IMR-90 (cell line): ENCODE measurements around the gene FDCSP. TPM values are rescaled to one million over a fixed set of nuclear protein-coding genes. Genes with fewer than 3 reads are reported as not detected.

ENCODE experiments used
- ATAC-seq: fragments of 200-7000 bp; cut with Tn5 transposase; 2 replicates; pipeline ENCODE4 v1.9.1; 2020; ENCODE audit warnings: low read depth, mild to moderate bottlenecking, moderate library complexity
- BruUV-seq: library from RNA; stranded (reverse); fragments of 400-500 nt; replicated peaks from 2 replicates; lab custom pipeline; 2021; lab: Mats Ljungman, UMichigan
- CTCF ChIA-PET: fragments of 300-600 bp; formaldehyde crosslinking; extraction: SDS; loops from one replicate; lab custom pipeline; 2021; ENCODE audit warnings: antibody characterized with exemption; lab: Yijun Ruan, JAX
- POLR2A ChIA-PET: fragments of 300-600 bp; sonication (Branson Sonifier 250); formaldehyde crosslinking; loops from one replicate; lab custom pipeline; 2022; ENCODE audit warnings: antibody characterized with exemption; ENCODE audit not compliant: unreplicated experiment; lab: Charles Lee
- DNase-seq: peaks from one replicate; pipeline ENCODE4 v3.0.0; 2013
- H2AFZ ChIP-seq: replicated peaks from 2 replicates; pipeline ENCODE3; 2013; ENCODE audit warnings: low read length, mild to moderate bottlenecking; ENCODE audit not compliant: poor library complexity
- H2AK5ac ChIP-seq: 2 replicates; pipeline ENCODE4 v1.6.1; 2013; ENCODE audit warnings: low read depth, low read length, inconsistent platforms
- H2AK9ac ChIP-seq: replicated peaks from 2 replicates; pipeline ENCODE3; 2013; ENCODE audit warnings: mild to moderate bottlenecking, low read depth, low read length, moderate library complexity; ENCODE audit not compliant: poor library complexity
- H2BK120ac ChIP-seq: 2 replicates; pipeline ENCODE4 v1.6.1; 2013; ENCODE audit warnings: low read depth, low read length, inconsistent platforms
- H2BK15ac ChIP-seq: 3 replicates; pipeline ENCODE4 v1.6.1; 2013; ENCODE audit warnings: low read depth, low read length, inconsistent platforms
- H2BK20ac ChIP-seq: 2 replicates; pipeline ENCODE4 v1.6.1; 2013; ENCODE audit warnings: low read depth, mild to moderate bottlenecking, inconsistent platforms, low read length, moderate library complexity
- H2BK5ac ChIP-seq: 2 replicates; pipeline ENCODE4 v1.6.1; 2013; ENCODE audit warnings: mild to moderate bottlenecking, low read depth, low read length, inconsistent platforms; ENCODE audit not compliant: poor library complexity, severe bottlenecking
- H3K14ac ChIP-seq: replicated peaks from 2 replicates; pipeline ENCODE4 v1.6.1; 2013; ENCODE audit warnings: low read depth, low read length, inconsistent platforms
- H3K18ac ChIP-seq: 2 replicates; pipeline ENCODE4 v1.6.1; 2013; ENCODE audit warnings: low read depth, low read length, control low read depth
- H3K23ac ChIP-seq: 2 replicates; pipeline ENCODE4 v1.6.1; 2013; ENCODE audit warnings: low read depth, low read length, inconsistent platforms
- H3K27ac ChIP-seq: 2 replicates; pipeline ENCODE4 v1.5.1; 2013; ENCODE audit warnings: mild to moderate bottlenecking, control low read depth, low read length; ENCODE audit not compliant: insufficient read depth
- H3K27me3 ChIP-seq: 2 replicates; pipeline ENCODE4 v1.6.1; 2013; ENCODE audit warnings: low read length; ENCODE audit not compliant: control insufficient read depth, insufficient read depth
- H3K36me3 ChIP-seq: 2 replicates; pipeline ENCODE4 v1.6.1; 2013; ENCODE audit warnings: low read length, mixed read lengths; ENCODE audit not compliant: control insufficient read depth, insufficient read depth
- H3K4ac ChIP-seq: 2 replicates; pipeline ENCODE4 v1.6.1; 2013; ENCODE audit warnings: low read depth, low read length, inconsistent platforms
- H3K4me1 ChIP-seq: 2 replicates; pipeline ENCODE4 v1.6.1; 2013; ENCODE audit warnings: low read length, mixed read lengths; ENCODE audit not compliant: control insufficient read depth, insufficient read depth
- H3K4me2 ChIP-seq: 2 replicates; pipeline ENCODE4 v1.6.1; 2013; ENCODE audit warnings: low read depth, mild to moderate bottlenecking, control low read depth, low read length, moderate library complexity
- H3K4me3 ChIP-seq: 2 replicates; pipeline ENCODE4 v1.5.1; 2013; ENCODE audit warnings: low read depth, mild to moderate bottlenecking, control low read depth, low read length, moderate library complexity; ENCODE audit not compliant: insufficient read depth
- H3K56ac ChIP-seq: 2 replicates; pipeline ENCODE4 v1.6.1; 2013; ENCODE audit warnings: low read length, inconsistent platforms; ENCODE audit not compliant: insufficient read depth; ENCODE audit errors: extremely low read depth
- H3K79me1 ChIP-seq, 2 experiments: 2 replicates each; pipeline ENCODE4 v1.6.1; 2013; ENCODE audit warnings: low read length in 2 of 2, inconsistent platforms in 1 of 2, low read depth in 1 of 2
- H3K9ac ChIP-seq: 2 replicates; pipeline ENCODE4 v1.6.1; 2013; ENCODE audit warnings: low read depth, low read length, control low read depth
- H3K9me1 ChIP-seq: 2 replicates; pipeline ENCODE4 v1.6.1; 2013; ENCODE audit warnings: low read length, inconsistent platforms; ENCODE audit not compliant: insufficient read depth
- H3K9me3 ChIP-seq: 2 replicates; pipeline ENCODE4 v1.6.1; 2013; ENCODE audit warnings: low read length; ENCODE audit not compliant: control insufficient read depth, insufficient read depth
- H4K20me1 ChIP-seq: 2 replicates; pipeline ENCODE4 v1.6.1; 2013; ENCODE audit warnings: low read length, inconsistent platforms; ENCODE audit not compliant: insufficient read depth
- H4K5ac ChIP-seq: 2 replicates; pipeline ENCODE4 v1.6.1; 2013; ENCODE audit warnings: mild to moderate bottlenecking, low read depth, low read length, control low read depth
- H4K8ac ChIP-seq, 2 experiments: 2 replicates each; pipeline ENCODE4 v1.6.1; 2013; ENCODE audit warnings: low read depth in 2 of 2, low read length in 2 of 2, control low read depth in 1 of 2, inconsistent platforms in 1 of 2
- H4K91ac ChIP-seq: 2 replicates; pipeline ENCODE4 v1.6.1; 2013; ENCODE audit warnings: low read depth, low read length, inconsistent platforms; ENCODE audit not compliant: insufficient read depth
- BHLHE40 ChIP-seq: fragments of 150-350 bp; IDR thresholded peaks from 2 replicates; pipeline ENCODE4 v1.6.1; 2016; ENCODE audit warnings: mild to moderate bottlenecking, low read depth, low read length
- CEBPB ChIP-seq: IDR thresholded peaks from 2 replicates; pipeline ENCODE4 v1.6.1; 2012; ENCODE audit warnings: low read depth, low read length, improper control_type of control experiment
- CHD1 ChIP-seq: IDR thresholded peaks from 2 replicates; pipeline ENCODE4 v1.6.1; 2012; ENCODE audit warnings: low read depth, low read length, improper control_type of control experiment
- FOS ChIP-seq: fragments of 150-350 bp; IDR thresholded peaks from 2 replicates; pipeline ENCODE4 v1.6.1; 2016; ENCODE audit warnings: low read depth, low read length
- MAFK ChIP-seq: IDR thresholded peaks from 2 replicates; pipeline ENCODE4 v1.6.1; 2012; ENCODE audit warnings: low read depth, low read length, improper control_type of control experiment
- MAZ ChIP-seq: IDR thresholded peaks from 2 replicates; pipeline ENCODE4 v1.6.1; 2012; ENCODE audit warnings: low read depth, mild to moderate bottlenecking, low read length, improper control_type of control experiment, moderate library complexity, borderline replicate concordance
- MXI1 ChIP-seq: IDR thresholded peaks from 2 replicates; pipeline ENCODE4 v1.6.1; 2012; ENCODE audit warnings: low read depth, mild to moderate bottlenecking, low read length, moderate library complexity, borderline replicate concordance
- NFE2L2 ChIP-seq: fragments of 150-350 bp; IDR thresholded peaks from 2 replicates; pipeline ENCODE4 v1.6.1; 2016; ENCODE audit warnings: low read depth, mild to moderate bottlenecking, low read length
- POLR2A ChIP-seq: IDR thresholded peaks from 2 replicates; pipeline ENCODE4 v1.6.1; 2012; ENCODE audit warnings: mild to moderate bottlenecking, low read depth, low read length
- RAD21 ChIP-seq: IDR thresholded peaks from 2 replicates; pipeline ENCODE4 v1.6.1; 2012; ENCODE audit warnings: low read length, improper control_type of control experiment
- RCOR1 ChIP-seq: IDR thresholded peaks from 2 replicates; pipeline ENCODE4 v1.6.1; 2012; ENCODE audit warnings: mild to moderate bottlenecking, low read length, improper control_type of control experiment; ENCODE audit not compliant: insufficient replicate concordance
- RFX5 ChIP-seq: IDR thresholded peaks from 2 replicates; pipeline ENCODE4 v1.8.0; 2012; ENCODE audit warnings: low read depth, mild to moderate bottlenecking, low read length, moderate library complexity
- SMC3 ChIP-seq: fragments of 150-350 bp; IDR thresholded peaks from 2 replicates; pipeline ENCODE4 v1.6.1; 2016; ENCODE audit warnings: low read depth, mild to moderate bottlenecking, antibody characterized with exemption, low read length, moderate library complexity
- USF2 ChIP-seq: fragments of 150-350 bp; IDR thresholded peaks from 2 replicates; pipeline ENCODE4 v1.6.1; 2017; ENCODE audit warnings: mild to moderate bottlenecking, antibody characterized with exemption, low read length, low read depth
- WGBS, 2 experiments: methylation state at CpG; one replicate each; pipeline versions ENCODE4 v1.1.5 to v1.1.7; 2013; ENCODE audit warnings: missing lambda C conversion rate in 2 of 2; ENCODE audit not compliant: insufficient read length in 1 of 2; ENCODE audit errors: extremely low coverage in 2 of 2; 5-methylcytosine and 5-hydroxymethylcytosine counted together
- dilution Hi-C: fragments of 300-500 bp; cut with HindIII; formaldehyde crosslinking; loops from one replicate; pipeline ENCODE4 v1.14.3; 2018; ENCODE audit warnings: low sequenced_read_pairs; ENCODE audit not compliant: unreplicated experiment
- in situ Hi-C: fragments of 300-500 bp; cut with MboI; formaldehyde crosslinking; loops from 3 replicates; pipeline ENCODE4 v1.14.3; 2019; ENCODE audit warnings: low sequenced_read_pairs, inconsistent platforms, mixed read lengths
- intact Hi-C: fragments of 100-400 bp; cut with micrococcal nuclease; formaldehyde crosslinking; loops from 2 replicates; pipeline ENCODE4 v1.10.0; 2022
- polyA plus RNA-seq, 3 experiments: library from polyadenylated mRNA; depleted of rRNA; stranded (reverse); fragments of >200 nt; gene quantifications; 2 replicates each; pipeline ENCODE4 v1.2.3, GENCODE V29; 2012; ENCODE audit warnings: low replicate concordance in 1 of 3
- total RNA-seq: library from RNA; depleted of rRNA; stranded (reverse); fragments of >200 nt; gene quantifications from 2 replicates; pipeline ENCODE4 v1.2.3, GENCODE V29; 2012
- TF ChIP-seq, protein P1 (sequence below): fragments of 150-350 bp; IDR thresholded peaks from 2 replicates; pipeline ENCODE4 v1.6.1; 2016; ENCODE audit warnings: low read depth, mild to moderate bottlenecking, low read length, moderate library complexity, borderline replicate concordance
- TF ChIP-seq, protein P2 (sequence below): conservative IDR thresholded peaks from 2 replicates; pipeline ENCODE4 v1.5.1; 2012; ENCODE audit warnings: mild to moderate bottlenecking, low read depth, low read length, improper control_type of control experiment

Gene FDCSP
- total and polyA plus RNA-seq, 2 of the 4 experiments (the other 2 are of a cell fraction) = not detected

- no peaks in the 10 kb centered on the region for H3K9me1 ChIP-seq
- dilution Hi-C loops = no loop called here
- H2BK5ac ChIP-seq = no peak overlapping the region
- ATAC-seq (no peak), DNase-seq (no peak)
- no peak overlapping the region for H3K14ac ChIP-seq
- no peak overlapping the region for H4K91ac ChIP-seq
- H3K4me2 ChIP-seq = no peak overlapping the region
- H2BK15ac ChIP-seq = no peak overlapping the region
- CTCF ChIA-PET = no interaction called here
- in situ Hi-C loops = no loop called here
- H3K18ac ChIP-seq = no peak overlapping the region
- no peaks in the 10 kb centered on the region for H3K9me3 ChIP-seq
- TF ChIP-seq RAD21 (no peak), MAZ (no peak), SMC3 (no peak), POLR2A (no peak), BHLHE40 (no peak), FOS (no peak), MXI1 (no peak), RFX5 (no peak), CEBPB (no peak), NFE2L2 (no peak), USF2 (no peak), RCOR1 (no peak), CHD1 (no peak), MAFK (no peak)
- TF ChIP-seq, protein P1, sequence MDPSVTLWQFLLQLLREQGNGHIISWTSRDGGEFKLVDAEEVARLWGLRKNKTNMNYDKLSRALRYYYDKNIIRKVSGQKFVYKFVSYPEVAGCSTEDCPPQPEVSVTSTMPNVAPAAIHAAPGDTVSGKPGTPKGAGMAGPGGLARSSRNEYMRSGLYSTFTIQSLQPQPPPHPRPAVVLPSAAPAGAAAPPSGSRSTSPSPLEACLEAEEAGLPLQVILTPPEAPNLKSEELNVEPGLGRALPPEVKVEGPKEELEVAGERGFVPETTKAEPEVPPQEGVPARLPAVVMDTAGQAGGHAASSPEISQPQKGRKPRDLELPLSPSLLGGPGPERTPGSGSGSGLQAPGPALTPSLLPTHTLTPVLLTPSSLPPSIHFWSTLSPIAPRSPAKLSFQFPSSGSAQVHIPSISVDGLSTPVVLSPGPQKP = no peak
- TF ChIP-seq, protein P2, sequence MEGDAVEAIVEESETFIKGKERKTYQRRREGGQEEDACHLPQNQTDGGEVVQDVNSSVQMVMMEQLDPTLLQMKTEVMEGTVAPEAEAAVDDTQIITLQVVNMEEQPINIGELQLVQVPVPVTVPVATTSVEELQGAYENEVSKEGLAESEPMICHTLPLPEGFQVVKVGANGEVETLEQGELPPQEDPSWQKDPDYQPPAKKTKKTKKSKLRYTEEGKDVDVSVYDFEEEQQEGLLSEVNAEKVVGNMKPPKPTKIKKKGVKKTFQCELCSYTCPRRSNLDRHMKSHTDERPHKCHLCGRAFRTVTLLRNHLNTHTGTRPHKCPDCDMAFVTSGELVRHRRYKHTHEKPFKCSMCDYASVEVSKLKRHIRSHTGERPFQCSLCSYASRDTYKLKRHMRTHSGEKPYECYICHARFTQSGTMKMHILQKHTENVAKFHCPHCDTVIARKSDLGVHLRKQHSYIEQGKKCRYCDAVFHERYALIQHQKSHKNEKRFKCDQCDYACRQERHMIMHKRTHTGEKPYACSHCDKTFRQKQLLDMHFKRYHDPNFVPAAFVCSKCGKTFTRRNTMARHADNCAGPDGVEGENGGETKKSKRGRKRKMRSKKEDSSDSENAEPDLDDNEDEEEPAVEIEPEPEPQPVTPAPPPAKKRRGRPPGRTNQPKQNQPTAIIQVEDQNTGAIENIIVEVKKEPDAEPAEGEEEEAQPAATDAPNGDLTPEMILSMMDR = no peak
- H3K79me1 ChIP-seq = no peaks in the 10 kb centered on the region
- no TSS peak for BruUV-seq
- H4K8ac ChIP-seq = no peak overlapping the region
- no peaks in the 10 kb centered on the region for H4K20me1 ChIP-seq
- WGBS, 2 experiments = 75% methylated on average over 3 of the region's 5 CpGs; no CpG with 5 or more reads in 1 of the 2 experiments
- no peak overlapping the region for H2BK20ac ChIP-seq
- no peaks in the 10 kb centered on the region for H3K27me3 ChIP-seq
- no peak overlapping the region for H2AFZ ChIP-seq
- intact Hi-C loops = no loop called here
- POLR2A ChIA-PET = no interaction called here
- no peak overlapping the region for H4K5ac ChIP-seq
- no peak overlapping the region for H2AK5ac ChIP-seq
- H3K4me1 ChIP-seq = no peaks in the 10 kb centered on the region
- H3K23ac ChIP-seq = no peak overlapping the region
- H3K4ac ChIP-seq = no peak overlapping the region
- no peak overlapping the region for H3K4me3 ChIP-seq
- no peak overlapping the region for H3K56ac ChIP-seq
- no peak overlapping the region for H3K9ac ChIP-seq
- no peak overlapping the region for H3K27ac ChIP-seq
- H2BK120ac ChIP-seq = no peak overlapping the region
- no peaks in the 10 kb centered on the region for H3K36me3 ChIP-seq
- no peak overlapping the region for H2AK9ac ChIP-seq
These were observed 48.8 kb upstream of the FDCSP start for GRCh38 chr4:70177090-70177489.
